Kidney (tissue), 22 donors: ENCODE measurements around the gene CADM3. TPM values are rescaled to one million over a fixed set of nuclear protein-coding genes. Genes with fewer than 3 reads are reported as not detected.
A peak's percentile ranks its signal among the peaks of the same experiment; 100 is the strongest.

Source experiments
- DNase-seq, 5 donors: peaks; one replicate each; pipeline ENCODE4 v3.0.0-alpha.2; 2013 to 2020
- FAIRE-seq: peaks from 2 replicates; lab custom pipeline; 2012; peaks lifted over from hg19 to GRCh38; lab: Jason Lieb, UNC
- H3K27ac ChIP-seq, 2 donors: one replicate each; pipeline ENCODE4 v1.7.0; 2013; ENCODE audit warnings: low read depth in 2 of 2, low read length in 2 of 2, inconsistent platforms in 1 of 2
- H3K27me3 ChIP-seq: one replicate; pipeline ENCODE4 v1.7.1; 2013; ENCODE audit warnings: low read length, inconsistent platforms; ENCODE audit not compliant: control insufficient read depth, insufficient read depth
- H3K36me3 ChIP-seq, 3 donors: one replicate each; pipeline versions ENCODE4 v1.7.0 to v1.7.1; 2013; ENCODE audit warnings: low read length in 3 of 3, control low read depth in 1 of 3, inconsistent platforms in 1 of 3; ENCODE audit not compliant: insufficient read depth in 3 of 3, control insufficient read depth in 2 of 3
- H3K4me1 ChIP-seq, 3 donors: one replicate each; pipeline versions ENCODE4 v1.7.0 to v1.7.1; 2013; ENCODE audit warnings: low read length in 3 of 3, inconsistent platforms in 1 of 3, low read depth in 1 of 3; ENCODE audit not compliant: control insufficient read depth in 2 of 3, insufficient read depth in 2 of 3
- H3K4me3 ChIP-seq, 3 donors: one replicate each; pipeline versions ENCODE4 v1.7.0 to v1.8.1; 2013; ENCODE audit warnings: low read length in 3 of 3, control low read depth in 1 of 3, inconsistent platforms in 1 of 3
- H3K9ac ChIP-seq, 3 donors: one replicate each; pipeline versions ENCODE4 v1.7.0 to v1.7.1; 2013; ENCODE audit warnings: low read length in 3 of 3, control low read depth in 1 of 3, inconsistent platforms in 1 of 3
- H3K9me3 ChIP-seq, 3 donors: one replicate each; pipeline versions ENCODE4 v1.7.0 to v1.7.1; 2013; ENCODE audit warnings: low read length in 3 of 3, control low read depth in 1 of 3, inconsistent platforms in 1 of 3; ENCODE audit not compliant: control insufficient read depth in 2 of 3, insufficient read depth in 1 of 3
- intact Hi-C: fragments of 100-400 bp; cut with DNase I; formaldehyde crosslinking; loops from one replicate; pipeline ENCODE4 v1.11.1; 2022
- long read RNA-seq, 10 donors: library from polyadenylated mRNA in 1 of 10; unstranded in 1 of 10; transcript quantifications; one replicate each; pipeline ENCODE4 v2.0.0 and lab custom pipeline, GENCODE V29; 2021 to 2026
- polyA plus RNA-seq: library from polyadenylated mRNA; stranded (reverse); fragments of 350-450 nt; fragmentation: Illumina TruSeq; extraction: RNeasy Lipid Tissue Mini Kit (QIAGEN cat#74804); gene quantifications from one replicate; pipeline ENCODE4 v1.2.3, GENCODE V29; 2014; ENCODE audit warnings: low read depth, low replicate concordance; ENCODE audit not compliant: insufficient read depth
- total RNA-seq: library from RNA; stranded (reverse); fragmentation: NEBNext Ultra II Directional; extraction: Animal tissue kit (Norgen Biotek cat#: 25700); gene quantifications from one replicate; pipeline ENCODE4 v1.2.1, GENCODE V29; 2021
- TF ChIP-seq, protein P1 (sequence below): IDR thresholded peaks from 3 replicates; pipeline ENCODE4 v1.5.1; 2012; ENCODE audit warnings: mild to moderate bottlenecking, moderate library complexity, borderline replicate concordance; ENCODE audit not compliant: insufficient read depth; ENCODE audit errors: extremely low read depth
- donor health status: control.
- donor health status: control.
- donor health status: control.
- donor health status: control.
- donor health status: control.
- donor health status: DM: yes; HTN: yes; CAD: no.
- donor health status: Normal renal cell carcinoma (clear cell type).

The CADM3 gene, protein sequence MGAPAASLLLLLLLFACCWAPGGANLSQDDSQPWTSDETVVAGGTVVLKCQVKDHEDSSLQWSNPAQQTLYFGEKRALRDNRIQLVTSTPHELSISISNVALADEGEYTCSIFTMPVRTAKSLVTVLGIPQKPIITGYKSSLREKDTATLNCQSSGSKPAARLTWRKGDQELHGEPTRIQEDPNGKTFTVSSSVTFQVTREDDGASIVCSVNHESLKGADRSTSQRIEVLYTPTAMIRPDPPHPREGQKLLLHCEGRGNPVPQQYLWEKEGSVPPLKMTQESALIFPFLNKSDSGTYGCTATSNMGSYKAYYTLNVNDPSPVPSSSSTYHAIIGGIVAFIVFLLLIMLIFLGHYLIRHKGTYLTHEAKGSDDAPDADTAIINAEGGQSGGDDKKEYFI
- total RNA-seq (25.8 TPM), polyA plus RNA-seq (0.56 TPM)
- long read RNA-seq, donor 1, result 0 reads
- long read RNA-seq, donor 2, result 0 reads
- long read RNA-seq, donor 3, result 0 reads
- long read RNA-seq, donor 4, result 0 reads
- long read RNA-seq, donor 5, result 0 reads
- long read RNA-seq, donor 6, result 0 reads
- long read RNA-seq, donor 7, transcript CADM3-202 (9 exons, 3,745 nt), result major isoform, 16 of 27 reads
- long read RNA-seq, donor 7, partial matches to known transcripts, result 2 of 27 reads
- long read RNA-seq, donor 7, other reads (novel, unspliced or antisense), result 9 of 27 reads
- long read RNA-seq, donor 8, result 0 reads
- long read RNA-seq, donor 9, result 0 reads
- long read RNA-seq, donor 10, partial matches to known transcripts, result 0 of 1 reads
- long read RNA-seq, donor 10, other reads (novel, unspliced or antisense), result 0 of 1 reads

DNA sequence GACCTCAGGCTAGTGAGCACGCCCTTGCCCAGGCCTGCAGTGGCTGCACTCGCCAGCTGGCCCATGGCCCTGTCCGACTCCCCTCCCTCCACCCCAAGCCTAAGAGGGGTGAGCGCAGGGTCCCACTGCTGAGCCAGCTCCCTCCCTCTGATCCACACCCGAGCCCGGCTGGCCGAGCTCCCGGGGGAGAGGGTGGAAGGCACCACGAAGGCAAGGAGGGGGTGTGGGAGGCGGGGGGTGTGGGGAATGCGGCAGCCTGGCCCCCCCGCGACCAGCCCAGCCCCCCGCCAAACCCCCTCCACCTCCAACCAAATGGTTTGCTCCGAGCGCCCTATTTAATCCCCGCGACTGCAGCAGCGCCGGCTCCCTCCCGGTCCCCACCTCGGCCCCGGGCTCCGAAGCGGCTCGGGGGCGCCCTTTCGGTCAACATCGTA is at the start of gene CADM3:
Gene CADM3 (plus strand): TSS at position 362 of the 434 bp plus-strand sequence. CDS start 151 bp downstream, outside the sequence.
- Histone ChIP-seq H3K4me1 (no peaks in the 10 kb centered on the region), H3K4me3 (no peak within 1 kb of the TSS), H3K27me3 (peaks cover 9% of the 10 kb centered on the region), H3K9ac (no peak within 1 kb of the TSS), H3K9me3 (no peaks in the 10 kb centered on the region), H3K27ac (no peak within 1 kb of the TSS), H3K36me3 (no peaks in the 10 kb centered on the region)
- intact Hi-C loops, result no loop called here
- no peak for FAIRE-seq
- DNase-seq, result peak in 2 of 5 donors; percentile 48 to 68
- TF ChIP-seq, protein P1, sequence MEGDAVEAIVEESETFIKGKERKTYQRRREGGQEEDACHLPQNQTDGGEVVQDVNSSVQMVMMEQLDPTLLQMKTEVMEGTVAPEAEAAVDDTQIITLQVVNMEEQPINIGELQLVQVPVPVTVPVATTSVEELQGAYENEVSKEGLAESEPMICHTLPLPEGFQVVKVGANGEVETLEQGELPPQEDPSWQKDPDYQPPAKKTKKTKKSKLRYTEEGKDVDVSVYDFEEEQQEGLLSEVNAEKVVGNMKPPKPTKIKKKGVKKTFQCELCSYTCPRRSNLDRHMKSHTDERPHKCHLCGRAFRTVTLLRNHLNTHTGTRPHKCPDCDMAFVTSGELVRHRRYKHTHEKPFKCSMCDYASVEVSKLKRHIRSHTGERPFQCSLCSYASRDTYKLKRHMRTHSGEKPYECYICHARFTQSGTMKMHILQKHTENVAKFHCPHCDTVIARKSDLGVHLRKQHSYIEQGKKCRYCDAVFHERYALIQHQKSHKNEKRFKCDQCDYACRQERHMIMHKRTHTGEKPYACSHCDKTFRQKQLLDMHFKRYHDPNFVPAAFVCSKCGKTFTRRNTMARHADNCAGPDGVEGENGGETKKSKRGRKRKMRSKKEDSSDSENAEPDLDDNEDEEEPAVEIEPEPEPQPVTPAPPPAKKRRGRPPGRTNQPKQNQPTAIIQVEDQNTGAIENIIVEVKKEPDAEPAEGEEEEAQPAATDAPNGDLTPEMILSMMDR, result no peak

DNA sequence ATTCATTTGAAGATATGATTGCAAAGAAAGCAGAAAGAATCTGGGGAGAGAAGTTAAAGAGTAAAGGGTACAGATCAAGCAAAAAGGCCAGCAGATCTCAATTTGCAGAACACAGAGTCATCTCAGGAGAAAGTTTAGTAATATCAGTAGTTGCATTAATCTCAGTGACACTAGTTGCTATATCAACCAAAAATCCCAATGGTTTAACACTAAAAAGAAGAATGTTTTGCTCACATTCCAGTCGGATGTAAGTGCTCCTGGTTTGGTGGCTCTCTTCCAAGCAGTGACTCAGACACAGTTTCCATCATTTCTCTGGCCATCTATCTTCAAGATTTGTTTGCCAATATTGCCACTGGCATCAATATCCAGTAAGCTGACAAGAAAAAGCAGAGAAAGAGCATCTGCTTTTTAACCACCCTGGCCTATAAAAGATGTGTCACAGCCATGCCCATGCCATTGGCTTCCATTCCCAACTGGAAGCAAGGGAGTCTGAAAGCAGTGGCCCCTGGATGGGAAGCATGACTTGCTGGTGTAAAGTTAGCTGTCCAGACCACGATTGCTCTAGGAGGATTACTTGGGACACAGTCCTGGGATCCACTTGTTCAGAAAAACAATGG is 49.3 kb upstream of the CADM3 start:
- Histone ChIP-seq H3K4me1 (no peaks in the 10 kb centered on the region), H3K9ac (no peak overlapping the region), H3K4me3 (no peak overlapping the region), H3K27me3 (no peaks in the 10 kb centered on the region), H3K36me3 (no peaks in the 10 kb centered on the region), H3K27ac (no peak overlapping the region), H3K9me3 (no peaks in the 10 kb centered on the region)
- TF ChIP-seq, protein P1, result no peak
- intact Hi-C loops, result no loop called here
- no peak for DNase-seq
- no peak for FAIRE-seq

DNA sequence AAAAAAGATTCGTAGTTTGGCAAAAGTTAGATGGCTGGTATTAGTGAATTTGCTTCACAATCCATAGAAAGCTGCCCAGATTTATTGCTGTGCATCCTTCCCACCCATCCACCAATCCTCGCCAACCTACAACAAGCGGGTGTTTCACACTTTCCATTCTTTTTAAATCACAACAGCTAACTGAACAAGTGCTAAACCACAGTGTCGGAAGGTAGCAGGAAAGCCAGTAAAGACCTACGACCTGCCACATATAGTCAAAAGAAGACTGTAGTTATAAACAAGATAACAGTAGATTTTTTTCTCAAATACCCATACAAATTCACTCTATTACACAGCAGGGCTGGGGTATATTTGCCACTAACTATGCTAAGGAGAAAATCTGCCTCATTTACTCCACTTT is 47.8 kb upstream of the CADM3 start:
- Histone ChIP-seq H3K9me3 (no peaks in the 10 kb centered on the region), H3K4me1 (no peaks in the 10 kb centered on the region), H3K4me3 (no peak overlapping the region), H3K9ac (no peak overlapping the region), H3K27me3 (no peaks in the 10 kb centered on the region), H3K27ac (no peak overlapping the region), H3K36me3 (no peaks in the 10 kb centered on the region)
- FAIRE-seq (no peak), DNase-seq (no peak)
- TF ChIP-seq, protein P1, result no peak
- intact Hi-C loops, result no loop called here
